HG03457 (cell line): ENCODE results near the gene CCDC182.

ENCODE experiments used
- ATAC-seq: cut with Tn5 transposase; IDR thresholded peaks from one replicate; pipeline ENCODE4 v1.9.1; 2021; ENCODE audit warnings: moderate number of reproducible peaks; ENCODE audit not compliant: unreplicated experiment

The CCDC182 gene

GRCh38 chr17:57703273-57703672, 41.8 kb downstream of the CCDC182 start:
- ATAC-seq: no peak

- no peak for ATAC-seq
These were observed 44.0 kb downstream of the CCDC182 start for GRCh38 chr17:57701124-57701523.

- no peak for ATAC-seq
These were observed 45.3 kb downstream of the CCDC182 start for GRCh38 chr17:57699751-57700219.

GRCh38 chr17:57697891-57698711, 47.0 kb downstream of the CCDC182 start:
- ATAC-seq: no peak

GRCh38 chr17:57697197-57697596, 47.9 kb downstream of the CCDC182 start:
- no peak for ATAC-seq

- ATAC-seq: no peak
These were observed 49.0 kb downstream of the CCDC182 start for GRCh38 chr17:57696050-57696449.
